T1000 (cell line): Measurements from ENCODE around the gene INSR.
A peak's percentile ranks its signal among the peaks of the same experiment; 100 is the strongest.
"Not testable (repeated sequence)": the region's sequence is repeated elsewhere in the genome, so short reads cannot be mapped to it uniquely, and the experiment has no call there.

Experiments used
- DNase-seq: peaks from one replicate; lab custom pipeline; 2025; ENCODE audit warnings: mixed read lengths; lab: John Stamatoyannopoulos, UW

Gene INSR

DNA sequence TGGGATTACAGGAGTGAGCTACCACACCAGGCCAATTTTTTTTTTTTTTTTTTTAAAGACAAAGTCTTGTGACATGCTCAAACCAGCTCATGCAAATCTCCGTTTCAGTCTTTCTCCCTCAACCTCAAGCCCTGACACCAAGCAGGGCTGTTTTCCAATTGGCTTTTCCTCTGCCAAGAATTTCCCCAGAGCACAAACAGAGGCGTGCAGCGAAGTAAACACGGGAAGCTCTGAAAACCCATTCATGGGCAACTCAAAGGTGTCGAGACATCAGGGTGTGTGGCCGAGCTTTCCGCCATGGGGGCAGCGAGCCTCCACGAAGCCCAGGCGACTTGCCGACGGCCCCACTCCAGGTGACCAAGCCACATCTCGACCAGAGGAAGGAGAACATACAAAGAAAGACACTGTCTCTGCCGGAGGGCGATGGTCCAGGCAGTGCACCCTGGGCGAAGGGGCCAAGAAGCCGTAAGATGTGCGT, 70.0 kb downstream of the INSR start:
- no peak for DNase-seq

DNA sequence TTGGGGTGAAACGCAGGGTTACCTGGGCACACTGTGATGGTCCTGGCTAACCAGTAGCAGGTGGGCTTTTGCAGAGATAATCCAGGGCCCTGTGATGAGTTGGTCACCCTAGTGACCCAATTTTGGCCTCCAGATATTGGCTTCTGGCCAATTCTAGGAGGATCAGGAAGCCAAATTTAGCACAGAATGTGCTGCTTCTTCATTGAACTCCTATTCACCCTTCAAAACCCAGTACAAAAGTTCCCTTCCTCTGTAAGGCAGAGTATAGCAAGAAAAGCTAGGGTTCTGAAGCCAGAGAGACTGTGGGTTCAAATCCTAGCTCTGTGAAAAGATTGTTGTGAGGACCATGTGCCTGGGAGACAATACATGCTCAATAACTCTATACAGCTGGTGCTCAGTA, 70.8 kb downstream of the INSR start:
- DNase-seq = no peak

DNA sequence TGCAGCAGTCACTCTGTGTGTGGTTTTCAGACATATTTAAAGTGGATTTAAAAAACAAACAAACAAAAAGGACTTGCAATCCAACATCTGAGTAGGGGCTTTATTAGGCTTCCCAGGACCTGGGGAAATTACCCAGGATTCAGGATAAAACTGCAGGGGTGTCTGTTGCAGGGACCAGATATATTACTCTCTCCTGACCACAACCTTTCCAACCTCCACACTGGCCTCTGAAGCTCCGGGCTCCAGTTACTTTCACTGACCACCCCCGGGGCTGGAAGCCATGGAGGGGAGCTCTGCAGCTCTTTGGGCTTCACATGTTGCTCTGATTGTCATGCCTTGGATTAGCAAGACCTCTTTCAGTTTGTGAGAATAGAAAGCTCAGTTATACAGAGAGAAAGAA, 75.2 kb downstream of the INSR start:
- no peak for DNase-seq

DNA sequence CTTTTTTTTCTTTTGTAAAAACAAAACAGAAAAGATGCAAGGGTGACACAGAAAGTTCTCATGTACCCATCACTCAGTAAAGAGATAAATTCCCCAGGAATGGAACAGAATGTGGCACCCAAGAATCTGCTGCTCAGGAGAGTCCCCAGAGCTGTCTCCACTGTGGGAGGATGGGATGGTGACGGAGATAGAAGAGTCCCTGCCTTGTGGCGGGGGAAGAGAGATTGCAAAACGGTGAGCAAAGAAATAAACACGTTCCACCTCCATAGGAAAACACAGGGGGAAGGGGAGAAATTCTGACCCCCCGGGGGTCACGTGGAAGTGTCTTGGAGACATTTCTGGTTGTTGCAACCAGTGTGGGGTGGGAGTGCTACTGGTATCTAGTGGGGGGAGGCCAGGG, 76.4 kb downstream of the INSR start:
- no peak for DNase-seq

DNA sequence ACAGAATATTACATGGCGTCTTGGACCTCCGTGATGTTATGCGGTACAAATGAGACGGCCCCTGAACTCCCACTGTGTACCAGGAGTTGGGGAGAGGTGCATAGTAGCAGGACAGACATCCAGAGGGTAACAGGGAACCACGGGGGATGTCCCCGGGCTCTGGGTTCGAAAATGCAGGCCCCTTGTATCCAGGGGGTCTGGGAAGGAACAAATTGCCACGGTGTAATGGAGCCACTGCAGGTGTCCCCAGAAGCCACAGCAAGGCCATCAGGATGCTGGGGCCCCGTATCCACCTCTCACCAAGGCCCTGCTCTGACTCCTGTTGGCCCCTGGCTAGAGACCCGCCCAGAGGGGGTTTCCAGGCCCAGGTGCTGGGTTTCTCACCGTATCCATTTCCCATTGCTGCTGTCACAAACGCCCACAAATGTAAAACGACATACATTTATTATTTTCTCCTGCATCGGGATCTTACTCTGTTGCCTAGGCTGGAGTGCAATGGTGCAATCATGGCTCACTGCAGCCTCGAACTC, 77.8 kb downstream of the INSR start:
- DNase-seq = no peak

DNA sequence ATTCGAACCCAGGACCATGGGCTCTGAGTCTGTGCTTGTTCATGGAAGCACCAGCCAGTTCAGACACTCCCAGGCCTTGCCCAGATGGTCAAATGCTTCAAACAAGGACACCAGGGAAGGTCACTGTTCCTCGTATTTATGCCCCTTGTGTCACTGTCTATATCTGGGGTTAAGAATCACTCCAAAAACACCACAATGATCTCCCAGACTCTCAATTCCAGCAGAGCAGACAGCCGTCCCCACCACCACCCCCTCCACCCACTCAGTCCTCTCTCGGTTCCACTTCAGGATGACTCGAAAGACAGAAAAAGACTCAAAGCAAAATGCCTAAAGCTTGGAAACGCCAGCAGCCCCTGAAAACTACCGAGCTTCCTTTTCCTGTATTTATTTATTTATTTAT, 79.0 kb downstream of the INSR start:
- no peak for DNase-seq

DNA sequence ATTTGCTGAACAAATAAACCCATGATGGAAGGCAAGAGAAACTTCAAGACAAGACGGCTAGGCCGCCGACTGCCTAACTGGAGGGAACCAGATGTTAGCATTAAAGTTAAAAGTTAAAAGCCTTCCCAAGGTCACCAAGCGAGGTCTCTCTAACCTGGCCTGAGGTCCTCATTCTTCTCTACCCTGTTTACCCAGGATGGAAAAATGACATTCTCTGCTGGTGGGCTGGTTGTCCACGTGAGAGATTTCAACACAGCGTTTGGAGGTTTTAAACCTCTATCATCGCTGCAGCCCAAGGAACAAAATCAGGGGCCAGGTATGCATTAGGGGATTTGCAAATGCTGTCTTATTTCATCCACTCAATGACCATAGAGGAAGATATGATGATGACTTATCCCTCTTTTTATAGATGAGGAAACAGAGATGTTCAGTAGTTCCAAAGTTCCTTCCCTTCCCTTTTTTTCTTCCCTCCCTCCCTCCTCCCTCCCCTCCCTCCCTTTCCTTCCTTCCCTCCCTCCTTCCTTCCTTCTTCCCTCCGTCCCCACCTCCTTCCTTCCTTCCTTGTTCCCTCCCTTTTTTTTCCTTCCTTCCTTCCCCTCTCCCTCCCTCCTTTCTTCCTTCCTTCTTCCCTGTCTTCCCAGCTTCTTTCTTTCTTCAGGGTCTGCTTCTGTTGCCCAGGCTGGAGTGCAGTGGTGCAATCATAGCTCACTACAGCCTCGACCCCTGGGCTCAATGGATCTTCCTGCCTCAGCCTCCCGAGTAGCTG, 79.7 kb downstream of the INSR start:
- DNase-seq = no peak

DNA sequence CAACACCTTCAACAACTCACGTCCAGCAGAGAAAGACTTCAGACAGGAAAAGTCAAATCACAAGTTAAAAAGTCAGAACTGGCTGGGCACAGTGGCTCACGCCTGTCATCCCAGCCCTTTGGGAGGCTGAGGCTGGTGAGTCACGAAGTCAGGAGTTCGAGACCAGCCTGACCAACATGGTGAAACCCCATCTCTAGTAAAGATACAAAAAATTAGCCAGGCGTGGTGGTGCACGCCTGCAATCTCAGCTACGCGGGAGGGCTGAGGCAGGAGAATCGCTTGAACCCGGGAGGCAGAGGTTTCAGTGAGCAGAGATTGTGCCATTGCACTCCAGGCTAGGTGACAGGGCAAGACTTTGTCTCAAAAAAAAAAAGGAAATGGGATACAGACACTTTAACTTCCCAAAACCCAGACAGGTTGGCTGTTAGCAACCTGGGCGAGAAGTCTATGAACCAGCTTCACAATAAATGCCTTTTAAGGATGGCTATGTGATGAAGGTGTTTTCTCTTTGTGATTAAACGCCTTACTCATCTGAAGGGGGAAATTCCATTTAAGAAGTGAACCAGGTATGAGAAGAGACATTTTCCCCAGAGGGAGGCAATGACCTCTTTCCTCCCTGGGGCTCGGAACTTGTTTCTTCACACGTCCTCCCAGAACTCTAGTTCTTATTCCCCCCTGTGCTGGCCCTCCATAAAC, 80.4 kb downstream of the INSR start:
- no peak for DNase-seq

DNA sequence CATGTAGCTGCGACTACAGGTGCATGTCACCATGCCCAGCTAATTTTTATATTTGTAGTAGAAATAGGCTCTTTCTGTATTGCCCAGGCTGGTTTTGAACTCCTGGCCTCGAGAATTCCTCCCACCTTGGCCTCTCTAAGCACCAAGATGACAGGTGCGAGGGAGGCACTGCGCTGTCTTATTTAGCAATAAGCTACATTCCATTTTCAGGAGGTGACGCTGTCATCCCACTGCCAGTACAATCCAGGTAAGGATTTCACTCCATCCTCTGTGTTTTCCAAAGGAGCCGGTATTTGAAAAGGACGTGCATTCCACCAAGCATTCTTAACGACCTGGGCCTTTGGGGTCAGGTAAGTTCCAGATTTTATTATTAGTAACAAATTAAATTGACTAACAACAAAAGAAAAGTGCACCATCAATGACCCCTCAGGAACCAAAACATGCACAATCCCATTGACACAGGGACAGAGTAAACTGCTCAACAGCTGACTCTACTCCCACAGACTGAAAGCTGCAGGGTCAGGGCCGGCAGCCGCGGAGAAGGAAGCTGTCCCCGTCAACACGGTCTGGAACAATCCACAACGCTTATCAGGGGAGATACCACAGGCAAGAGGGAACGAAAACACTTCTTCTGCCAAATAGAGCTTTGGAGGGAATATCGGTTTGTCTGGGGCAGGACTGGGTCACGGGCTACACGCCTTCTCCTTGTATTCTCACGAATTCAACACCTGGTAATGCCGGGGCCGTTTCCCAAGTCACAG, 82.8 kb downstream of the INSR start:
- DNase-seq = no peak

DNA sequence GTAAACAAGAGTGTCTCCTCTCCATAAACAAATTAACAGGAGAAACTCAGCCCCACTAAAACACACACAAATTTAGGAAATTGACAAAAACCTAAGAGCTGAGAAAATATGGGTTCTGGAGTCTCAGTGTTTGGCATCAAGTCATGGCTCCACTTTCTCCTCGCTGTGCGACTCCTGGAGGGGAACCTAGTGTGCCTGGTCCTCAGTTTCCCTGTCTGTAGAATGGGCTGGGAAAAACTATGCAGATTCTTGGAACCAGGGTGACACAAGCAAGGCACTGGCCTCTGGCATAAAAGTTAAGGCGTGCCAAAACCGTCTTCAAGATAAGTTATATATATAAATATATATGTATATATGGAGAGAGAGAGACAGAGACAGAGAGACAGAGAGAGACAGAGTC, 83.9 kb downstream of the INSR start:
- DNase-seq = no peak

DNA sequence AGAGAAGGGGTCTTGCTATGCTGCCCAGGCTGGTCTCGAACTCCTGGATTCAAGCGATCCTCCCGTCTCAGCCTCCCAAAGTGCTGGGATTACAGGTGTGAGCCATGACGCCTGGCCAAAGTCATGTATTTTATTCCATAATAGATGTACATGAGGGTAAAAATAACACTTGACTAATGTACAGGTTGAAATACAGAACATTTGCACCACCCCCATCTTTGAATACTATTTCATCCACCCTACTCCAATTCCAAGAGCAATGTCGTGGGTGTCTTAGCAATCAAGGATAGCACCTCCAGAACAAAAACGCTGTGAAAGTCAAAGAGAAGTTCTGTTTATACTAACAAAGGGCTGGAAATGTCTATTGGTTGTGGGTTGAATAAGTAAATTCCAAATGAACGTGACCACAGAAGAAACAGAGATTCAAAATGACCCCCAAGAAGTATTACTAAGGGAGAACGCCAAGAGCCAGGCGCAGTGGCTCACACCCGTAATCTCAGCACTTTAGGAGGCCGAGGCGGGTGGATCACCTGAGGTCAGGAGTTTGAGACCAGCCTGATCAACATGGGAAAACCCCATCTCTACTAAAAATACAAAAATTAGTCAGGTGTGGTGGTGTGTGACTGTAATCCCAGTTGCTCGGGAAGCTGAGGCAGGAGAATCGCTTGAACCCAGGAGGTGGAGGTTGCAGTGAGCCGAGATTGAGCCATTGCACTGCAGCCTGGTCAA, 84.5 kb downstream of the INSR start:
- DNase-seq = not testable (repeated sequence)

DNA sequence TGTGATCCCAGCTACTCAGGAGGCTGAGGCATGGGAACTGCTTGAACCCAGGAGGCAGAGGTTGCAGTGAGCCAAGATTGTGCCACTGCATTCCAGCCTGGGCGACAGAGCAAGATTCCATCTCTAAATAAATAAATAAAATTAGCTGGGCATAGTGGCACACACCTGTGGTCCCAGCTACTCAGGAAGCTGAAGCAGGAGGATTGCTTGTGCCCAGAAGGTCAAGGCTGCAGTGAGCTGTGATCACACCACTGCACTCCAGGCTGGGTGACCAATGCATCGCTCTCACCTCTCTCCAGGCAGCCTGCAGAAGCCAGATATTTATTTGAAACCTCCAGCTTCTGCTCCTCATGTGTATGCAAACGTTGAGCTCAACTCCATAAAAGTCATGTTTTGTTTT, 85.2 kb downstream of the INSR start:
- DNase-seq = not testable (repeated sequence)

DNA sequence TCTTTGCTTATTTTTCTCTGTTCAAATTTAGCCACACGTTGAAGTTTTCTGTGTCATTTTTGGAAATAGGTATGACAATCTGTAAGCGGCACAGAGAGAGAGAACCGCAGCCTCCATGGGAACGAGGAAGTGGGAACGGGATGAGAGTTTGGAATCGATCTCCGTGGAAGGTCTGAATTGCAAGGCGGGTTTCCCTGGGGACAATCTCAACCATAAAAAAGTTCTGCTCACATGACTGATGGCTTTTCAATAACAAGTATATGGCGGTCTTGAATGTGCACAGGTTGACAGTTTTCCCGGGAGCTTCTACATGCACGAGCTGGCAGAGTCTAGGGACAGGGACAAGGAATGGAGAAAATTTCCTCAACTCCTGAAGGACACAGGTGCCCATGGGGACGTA, 90.9 kb downstream of the INSR start:
- DNase-seq = no peak

DNA sequence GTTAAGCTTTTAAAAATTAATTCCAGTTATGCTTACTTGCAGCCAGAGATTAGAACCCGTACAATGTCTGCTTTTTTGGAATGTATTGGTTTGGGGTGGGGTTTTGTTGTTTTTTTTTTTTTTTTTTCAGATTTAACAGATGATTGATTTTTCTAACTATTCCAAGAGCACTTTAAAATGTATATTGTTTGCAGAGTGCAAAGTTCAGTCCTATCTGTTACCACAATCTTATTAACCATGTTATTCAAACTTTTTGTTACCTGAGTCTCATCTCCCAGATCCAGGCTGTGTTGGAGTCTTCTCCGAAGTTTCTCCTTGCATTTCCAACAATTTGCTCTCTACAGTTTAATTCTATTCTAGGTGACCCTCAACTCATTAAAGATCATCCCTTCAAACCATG, 91.3 kb downstream of the INSR start:
- no peak for DNase-seq

DNA sequence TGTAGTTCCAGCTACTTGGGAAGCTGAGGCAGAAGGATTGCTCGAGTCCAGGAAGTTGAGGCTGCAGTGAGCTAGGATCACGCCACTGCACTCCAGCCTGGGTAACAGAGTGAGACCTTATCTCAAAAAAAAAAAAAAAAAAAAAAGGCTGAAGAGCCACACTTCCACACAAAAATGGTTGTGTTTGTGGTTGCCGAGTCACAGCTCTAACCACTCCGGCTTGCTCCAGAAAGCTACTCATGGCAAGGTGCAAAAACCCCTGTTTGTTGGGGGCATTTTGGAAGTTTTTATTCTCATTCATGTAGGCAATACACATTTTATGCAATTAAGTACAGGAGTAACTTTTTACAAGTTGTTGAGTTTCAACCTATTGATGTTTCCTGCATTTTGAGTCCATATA, 93.5 kb downstream of the INSR start:
- DNase-seq = no peak

DNA sequence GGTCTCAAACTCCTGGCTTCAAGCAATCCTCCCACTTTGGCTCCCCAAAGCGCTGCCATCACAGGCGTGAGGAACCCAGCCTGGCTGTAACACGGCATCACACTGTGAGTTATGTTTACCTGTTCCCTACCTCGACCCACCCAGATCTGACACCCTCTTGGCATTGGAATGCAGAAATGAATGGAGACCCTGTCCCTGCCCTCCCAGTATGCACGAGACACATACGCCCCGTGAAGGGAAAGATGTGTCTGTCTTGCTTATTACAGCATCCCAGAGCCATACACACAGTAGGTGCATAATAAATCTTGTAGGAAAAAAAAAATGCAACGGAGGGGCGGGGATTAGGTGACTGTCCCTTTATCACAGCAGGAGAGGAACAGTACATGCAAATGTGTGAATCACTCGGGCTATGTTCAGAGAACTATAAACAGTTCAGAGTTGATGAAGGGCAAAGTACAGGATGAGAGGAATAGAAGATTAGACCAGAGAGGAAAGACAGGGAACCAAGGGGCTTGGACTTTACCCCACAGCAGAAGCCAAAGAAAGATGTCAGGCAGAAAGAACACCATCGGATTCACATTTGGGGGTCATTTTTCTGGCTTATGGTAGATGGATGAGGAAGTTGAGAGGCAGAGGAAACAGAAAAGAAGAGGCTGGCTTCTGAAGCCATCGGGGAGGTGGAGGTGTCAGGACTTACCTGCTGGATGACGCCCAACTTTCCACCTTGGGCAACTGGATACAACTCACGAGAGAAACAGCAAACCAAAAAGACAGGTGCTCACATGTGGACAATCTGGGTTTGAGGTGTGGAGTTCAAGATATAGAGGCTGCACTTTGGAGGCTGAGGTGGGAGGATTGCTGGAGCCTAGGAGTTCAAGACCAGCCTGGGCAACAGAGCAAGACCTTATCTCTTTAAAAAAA, 94.3 kb downstream of the INSR start:
- DNase-seq = no peak

DNA sequence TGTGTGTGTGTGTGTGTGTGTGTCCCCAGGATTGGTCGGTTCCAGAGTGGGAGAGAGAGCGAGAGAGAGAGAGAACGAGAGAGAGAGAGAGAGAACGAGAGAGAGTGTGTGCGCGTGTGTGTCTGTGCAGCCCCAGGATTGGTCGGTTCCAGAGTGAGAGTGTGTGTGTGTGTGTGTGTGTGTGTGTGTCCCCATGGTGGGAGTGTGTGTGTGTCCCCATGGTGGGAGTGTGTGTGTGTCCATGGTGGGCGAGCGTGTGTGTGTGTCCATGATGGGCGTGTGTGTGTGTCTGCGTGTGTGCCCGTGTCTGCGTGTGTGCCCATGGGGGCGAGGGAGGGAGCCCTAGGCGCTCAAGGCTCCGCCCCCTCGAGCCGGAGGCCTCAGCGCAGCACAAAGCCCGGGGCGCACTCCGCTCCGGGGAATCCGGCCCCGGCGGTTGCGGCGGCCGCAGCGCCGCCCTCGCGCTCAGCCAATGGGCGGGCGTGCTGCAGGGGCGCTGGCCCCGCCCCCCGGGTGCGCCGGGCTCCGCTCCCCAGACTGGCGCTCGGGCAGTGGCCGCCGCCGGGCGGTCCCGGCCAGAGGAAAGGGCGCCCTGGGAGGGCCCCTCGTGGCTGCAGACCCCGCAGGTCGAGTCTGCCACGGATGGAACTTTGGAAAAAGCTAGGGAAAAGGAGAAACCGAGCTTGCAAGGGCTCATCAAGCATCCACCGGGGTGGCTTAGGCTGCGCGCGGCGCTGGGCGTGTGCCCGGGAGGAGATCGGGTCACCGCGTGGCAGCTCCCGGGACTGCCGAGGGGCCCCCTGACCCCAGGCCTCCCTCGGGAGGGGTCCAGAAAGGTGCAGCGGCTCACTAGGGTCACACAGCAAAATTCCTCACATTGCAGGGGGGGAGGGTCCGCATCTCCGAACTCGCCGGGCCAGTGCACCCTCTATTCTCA, 96.2 kb downstream of the INSR start:
- DNase-seq = peak; percentile 92

DNA sequence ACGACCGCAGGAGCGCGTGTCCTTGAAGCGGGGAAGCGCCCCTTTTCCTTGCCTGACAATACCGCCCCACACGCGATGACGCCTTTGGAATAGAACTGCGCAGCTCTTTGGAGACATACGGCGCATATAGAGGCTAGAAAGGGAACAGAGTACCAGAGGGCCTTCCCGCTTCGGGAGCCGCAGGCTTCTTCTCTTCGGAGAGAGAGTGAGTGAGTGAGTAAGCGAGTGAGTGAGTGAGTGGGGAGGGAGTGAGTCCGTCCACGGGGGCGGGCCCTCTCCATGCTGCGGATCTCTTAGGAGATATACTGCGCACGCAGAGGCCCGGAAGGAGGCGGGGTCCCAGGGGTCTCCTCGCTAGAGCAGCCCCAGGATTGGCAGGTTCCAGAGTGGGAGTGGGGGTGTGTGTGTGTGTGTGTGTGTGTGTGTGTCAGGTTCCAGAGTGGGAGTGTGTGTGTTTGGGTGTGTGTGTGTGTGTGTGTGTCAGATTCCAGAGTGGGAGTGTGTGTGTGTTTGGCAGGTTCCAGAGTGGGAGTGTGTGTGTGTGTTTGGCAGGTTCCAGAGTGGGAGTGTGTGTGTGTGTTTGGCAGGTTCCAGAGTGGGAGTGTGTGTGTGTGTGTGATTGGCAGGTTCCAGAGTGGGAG, 97.0 kb downstream of the INSR start:
- DNase-seq = peak; percentile 91

DNA sequence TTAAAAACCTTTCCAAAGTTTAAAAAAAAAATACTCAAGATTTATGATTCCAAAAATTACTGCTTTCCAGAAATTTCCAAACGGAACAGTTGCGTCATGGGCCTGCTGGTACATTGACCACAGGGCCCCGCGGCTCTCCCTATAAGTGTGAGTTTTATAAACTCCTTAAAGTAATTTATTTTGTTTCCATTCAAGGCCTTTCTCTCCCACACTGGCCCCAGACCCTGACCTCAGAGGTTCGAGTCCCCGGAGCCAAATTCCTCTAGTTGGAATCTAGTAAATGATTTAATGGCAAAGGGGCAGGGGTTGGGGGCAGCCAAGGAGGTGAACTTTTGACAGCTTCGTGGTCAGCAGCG, 97.5 kb downstream of the INSR start:
- no peak for DNase-seq
